ENCODE data around the gene ASMT.

GRCh38 chrX:1610736-1611135 is 4.1 kb upstream of the ASMT start:
- TF ChIP-seq CTCF (IDR thresholded peaks at IDR 0.05 in 2 of 3, conservative IDR thresholded peaks at IDR 0.05 in 1 of 3; ENCODE audit: borderline replicate concordance in 1 of 3, insufficient read depth in 1 of 3, low read depth in 2 of 3, low read length in 2 of 3) (no peak), ZNF274 (IDR thresholded peaks at IDR 0.05; ENCODE audit: low read depth, low read length) (no peak), ATF3 (IDR thresholded peaks at IDR 0.05) (no peak), SP1 (IDR thresholded peaks at IDR 0.05; ENCODE audit: low read depth) (no peak), EZH2 (IDR thresholded peaks at IDR 0.05) (no peak), YY1 (IDR thresholded peaks at IDR 0.05; ENCODE audit: extremely low read depth, insufficient replicate concordance, low read depth, low read length) (no peak), REST (IDR thresholded peaks at IDR 0.05; ENCODE audit: low read depth) (no peak), POLR2AphosphoS5 (IDR thresholded peaks at IDR 0.05; ENCODE audit: low read depth, low read length) (no peak), TCF7L2 (IDR thresholded peaks at IDR 0.05; ENCODE audit: borderline replicate concordance, extremely low read depth, insufficient read depth, insufficient read length) (no peak), POLR2A (IDR thresholded peaks at IDR 0.05; ENCODE audit: borderline replicate concordance, extremely low read depth, insufficient read depth, insufficient read length) (no peak)
